B cell (primary cell): Measurements from ENCODE around the gene TGFBR3L. TPM values are rescaled to one million over a fixed set of nuclear protein-coding genes. Genes with fewer than 3 reads are reported as not detected.

ENCODE experiments used
- ATAC-seq: fragments of 200-7000 bp; cut with Tn5 transposase; one replicate; pipeline ENCODE4 v1.10.0; 2021; ENCODE audit warnings: low read depth, mild to moderate bottlenecking, moderate number of reproducible peaks, moderate library complexity
- CTCF ChIA-PET: fragments of 350-600 bp; sonication (Branson Sonifier 250); formaldehyde crosslinking; loops from one replicate; lab custom pipeline; 2021; ENCODE audit warnings: antibody characterized with exemption, inconsistent platforms; lab: Charles Lee
- POLR2A ChIA-PET: fragments of 350-600 bp; sonication (Branson Sonifier 250); formaldehyde crosslinking; loops from one replicate; lab custom pipeline; 2021; ENCODE audit warnings: antibody characterized with exemption; lab: Charles Lee
- DNase-seq: peaks from one replicate; pipeline ENCODE4 v3.0.0; 2013
- H2AFZ ChIP-seq: 2 replicates; pipeline ENCODE4 v1.6.1; 2012; ENCODE audit warnings: mild to moderate bottlenecking, low read depth, low read length; ENCODE audit not compliant: insufficient read depth, poor library complexity, severe bottlenecking
- H3K27ac ChIP-seq, 2 donors: 1 replicate in 1 of 2; 2 replicates in 1 of 2; pipeline ENCODE4 v1.5.1; 2012 to 2013; ENCODE audit warnings: low read length in 2 of 2, mild to moderate bottlenecking in 2 of 2, moderate library complexity in 1 of 2
- H3K27me3 ChIP-seq, 4 experiments: fragments of 200-600 bp in 1 of 4; sonication (generic) in 1 of 4; replicated peaks in 1 of 4; 1 replicate in 2 of 4; 2 replicates in 2 of 4; pipeline versions ENCODE4 v1.6.1 to v1.7.0; 2013 to 2016; ENCODE audit warnings: low read length in 3 of 4, mild to moderate bottlenecking in 2 of 4, mixed read lengths in 1 of 4, moderate library complexity in 1 of 4; ENCODE audit not compliant: insufficient read depth in 4 of 4, control insufficient read depth in 3 of 4; ENCODE audit errors: control extremely low read depth in 1 of 4
- H3K36me3 ChIP-seq, 2 experiments: replicated peaks in 1 of 2; 1 replicate in 1 of 2; 2 replicates in 1 of 2; pipeline versions ENCODE4 v1.6.1 to v1.7.1; 2013; ENCODE audit warnings: low read length in 1 of 2; ENCODE audit not compliant: insufficient read depth in 2 of 2, control insufficient read depth in 1 of 2; ENCODE audit errors: control extremely low read depth in 1 of 2, extremely low read depth in 1 of 2
- H3K4me1 ChIP-seq, 2 donors: fragments of 200-600 bp in 1 of 2; sonication (generic) in 1 of 2; 1 replicate in 1 of 2; 2 replicates in 1 of 2; pipeline versions ENCODE4 v1.5.1 to v1.6.1; 2013 to 2017; ENCODE audit warnings: low read length in 2 of 2; ENCODE audit not compliant: control insufficient read depth in 2 of 2, insufficient read depth in 2 of 2
- H3K4me2 ChIP-seq: replicated peaks from 2 replicates; pipeline ENCODE3; 2012; ENCODE audit warnings: mild to moderate bottlenecking, low read depth, low read length; ENCODE audit not compliant: poor library complexity, severe bottlenecking
- H3K4me3 ChIP-seq, 5 experiments: fragments of 200-600 bp in 1 of 5; sonication (generic) in 1 of 5; 1 replicate in 3 of 5; 2 replicates in 2 of 5; pipeline versions ENCODE4 v1.5.1 to v1.7.0; 2011 to 2016; ENCODE audit warnings: low read length in 4 of 5, mild to moderate bottlenecking in 4 of 5, low read depth in 2 of 5, control low read depth in 1 of 5, moderate library complexity in 1 of 5; ENCODE audit not compliant: insufficient read depth in 1 of 5; ENCODE audit errors: control extremely low read depth in 1 of 5, extremely low read depth in 1 of 5
- H3K79me2 ChIP-seq: fragments of 200-600 bp; sonication (generic); one replicate; pipeline ENCODE4 v1.6.0; 2016; ENCODE audit warnings: low read length; ENCODE audit not compliant: control insufficient read depth, insufficient read depth
- H3K9ac ChIP-seq: fragments of 200-600 bp; sonication (generic); 2 replicates; pipeline ENCODE4 v1.6.1; 2017; ENCODE audit warnings: mild to moderate bottlenecking, low read length, moderate library complexity
- H3K9me3 ChIP-seq, 3 donors: one replicate each; pipeline versions ENCODE4 v1.6.1 to v1.7.1; 2013; ENCODE audit warnings: low read length in 2 of 3; ENCODE audit not compliant: control insufficient read depth in 2 of 3, insufficient read depth in 1 of 3; ENCODE audit errors: control extremely low read depth in 1 of 3
- H4K20me1 ChIP-seq: 2 replicates; pipeline ENCODE4 v1.6.0; 2012; ENCODE audit warnings: mild to moderate bottlenecking, low read length; ENCODE audit not compliant: insufficient read depth, control insufficient read depth, poor library complexity, severe bottlenecking
- H3K27ac Mint-ChIP-seq: one replicate; pipeline ENCODE4 v1.8.0; 2021; ENCODE audit warnings: mixed read lengths
- H3K27me3 Mint-ChIP-seq: one replicate; pipeline ENCODE4 v1.8.0; 2021; ENCODE audit warnings: mixed read lengths
- H3K4me1 Mint-ChIP-seq: one replicate; pipeline ENCODE4 v1.8.0; 2021; ENCODE audit warnings: mixed read lengths
- H3K4me3 Mint-ChIP-seq: one replicate; pipeline ENCODE4 v1.8.0; 2021; ENCODE audit warnings: mixed read lengths
- H3K9me3 Mint-ChIP-seq: one replicate; pipeline ENCODE4 v1.8.0; 2022; ENCODE audit warnings: mixed read lengths; ENCODE audit not compliant: insufficient read depth
- EZH2 ChIP-seq: IDR thresholded peaks from 2 replicates; pipeline ENCODE4 v1.6.1; 2012; ENCODE audit warnings: borderline replicate concordance, low read depth, mild to moderate bottlenecking, moderate library complexity, low read length; ENCODE audit not compliant: insufficient read depth, poor library complexity, severe bottlenecking
- WGBS: methylation state at CpG from one replicate; pipeline ENCODE4 v1.1.5; 2013; ENCODE audit warnings: missing lambda C conversion rate; ENCODE audit not compliant: insufficient coverage; 5-methylcytosine and 5-hydroxymethylcytosine counted together
- intact Hi-C: fragments of 100-400 bp; cut with micrococcal nuclease; formaldehyde crosslinking; loops from one replicate; pipeline ENCODE4 v1.10.0; 2022
- polyA plus RNA-seq: library from polyadenylated mRNA; depleted of rRNA; stranded (reverse); fragments of >200 nt; gene quantifications from 2 replicates; pipeline ENCODE4 v1.2.3, GENCODE V29; 2012
- total RNA-seq, 2 donors: library from RNA; stranded (reverse); fragments of 120-200 nt in 1 of 2; gene quantifications; 1 replicate in 1 of 2; 2 replicates in 1 of 2; pipeline versions ENCODE4 v1.2.3 to v1.2.4, GENCODE V29; 2013 to 2022
- TF ChIP-seq, protein P1 (sequence below): fragments of 200-600 bp; IDR thresholded peaks from one replicate; pipeline ENCODE4 v1.8.0; 2022; ENCODE audit warnings: antibody characterized with exemption, mild to moderate bottlenecking

Gene TGFBR3L
- total and polyA plus RNA-seq, 2 donors (not counting 1 experiment from before 2014, with no cell fraction given) = 0.21 to 0.22 TPM

GRCh38 chr19:7919610-7920518 is 5.2 kb downstream of the TGFBR3L start, which contains the start of gene SNAPC2:
TSS of gene SNAPC2 (plus strand) at chr19:7920338. CDS start at chr19:7920367, 29 bp downstream.
- Mint-ChIP-seq H3K27me3 (peaks cover 22% of the 10 kb centered on the region), H3K9me3 (no peaks in the 10 kb centered on the region), H3K4me3 (peak within 1 kb of the TSS; percentile 95), H3K4me1 (peaks cover 48% of the 10 kb centered on the region), H3K27ac (peak within 1 kb of the TSS; percentile 96)
- intact Hi-C loops = loop anchor here (1.0 kb wide), 7 partner anchors 17 to 398 kb away; partner anchors contain the start of genes ELAVL1, MAP2K7, MCOLN1 and TIMM44
- Histone ChIP-seq H3K4me1 (peaks cover 57 to 61% of the 10 kb centered on the region in 2 donors), H4K20me1 (peaks cover 54% of the 10 kb centered on the region), H3K9ac (peak within 1 kb of the TSS; percentile 72), H3K4me3 (peak within 1 kb of the TSS; percentile 55 to 84 (median 75)), H2AFZ (peak within 1 kb of the TSS; percentile 92), H3K9me3 (peaks cover 0 to 28% (median 0%) of the 10 kb centered on the region in 3 donors), H3K36me3 (peaks cover 0 to 13% of the 10 kb centered on the region in 2 experiments), H3K27ac (peak within 1 kb of the TSS; percentile 73 to 74), H3K27me3 (peaks cover 0 to 42% (median 24%) of the 10 kb centered on the region in 4 experiments), H3K79me2 (peaks cover 6% of the 10 kb centered on the region), H3K4me2 (peak within 1 kb of the TSS; percentile 93)
- DNase-seq (peak; percentile 99), ATAC-seq (peak; percentile 56)
- ChIA-PET CTCF (interaction anchor here (0.9 to 3.8 kb wide), 8 partner anchors 9 to 290 kb away, joined by 3 to 28 read pairs (median 6); partner anchors contain the start of genes MAP2K7, PET100 and TIMM44), POLR2A (interaction anchor here (0.5 to 2.8 kb wide), 12 partner anchors 8 to 472 kb away, joined by 3 to 29 read pairs (median 6); partner anchors contain the start of genes MAP2K7 and TIMM44)
- TF ChIP-seq EZH2 = no peak
- TF ChIP-seq, protein P1, sequence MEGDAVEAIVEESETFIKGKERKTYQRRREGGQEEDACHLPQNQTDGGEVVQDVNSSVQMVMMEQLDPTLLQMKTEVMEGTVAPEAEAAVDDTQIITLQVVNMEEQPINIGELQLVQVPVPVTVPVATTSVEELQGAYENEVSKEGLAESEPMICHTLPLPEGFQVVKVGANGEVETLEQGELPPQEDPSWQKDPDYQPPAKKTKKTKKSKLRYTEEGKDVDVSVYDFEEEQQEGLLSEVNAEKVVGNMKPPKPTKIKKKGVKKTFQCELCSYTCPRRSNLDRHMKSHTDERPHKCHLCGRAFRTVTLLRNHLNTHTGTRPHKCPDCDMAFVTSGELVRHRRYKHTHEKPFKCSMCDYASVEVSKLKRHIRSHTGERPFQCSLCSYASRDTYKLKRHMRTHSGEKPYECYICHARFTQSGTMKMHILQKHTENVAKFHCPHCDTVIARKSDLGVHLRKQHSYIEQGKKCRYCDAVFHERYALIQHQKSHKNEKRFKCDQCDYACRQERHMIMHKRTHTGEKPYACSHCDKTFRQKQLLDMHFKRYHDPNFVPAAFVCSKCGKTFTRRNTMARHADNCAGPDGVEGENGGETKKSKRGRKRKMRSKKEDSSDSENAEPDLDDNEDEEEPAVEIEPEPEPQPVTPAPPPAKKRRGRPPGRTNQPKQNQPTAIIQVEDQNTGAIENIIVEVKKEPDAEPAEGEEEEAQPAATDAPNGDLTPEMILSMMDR = no peak
- WGBS = 5% methylated on average over 61 of the region's 62 CpGs
